Measurements from ENCODE around the gene UBALD2. TPM values are rescaled to one million over a fixed set of nuclear protein-coding genes. Genes with fewer than 3 reads are reported as not detected.

The UBALD2 gene
- total RNA-seq, result 10 to 100 TPM; 36.0 to 46.0 TPM
- polyA plus RNA-seq (2013, experiment 1 of 2), result 66.6 TPM
- polyA plus RNA-seq (2013, experiment 2 of 2), result 76.0 TPM
- long read RNA-seq, experiment 1, transcript UBALD2-201 (3 exons, 1,593 nt), result major isoform, 15 of 35 reads
- long read RNA-seq, experiment 1, partial matches to known transcripts, result 0 of 35 reads
- long read RNA-seq, experiment 1, other reads (novel, unspliced or antisense), result 19 of 35 reads
- long read RNA-seq, experiment 2, transcript UBALD2-201 (3 exons, 1,593 nt), result major isoform, 6 of 7 reads
- long read RNA-seq, experiment 2, partial matches to known transcripts, result 0 of 7 reads
- long read RNA-seq, experiment 2, other reads (novel, unspliced or antisense), result 1 of 7 reads
- long read RNA-seq, experiment 3, result 0 reads
- long read RNA-seq, experiment 4, partial matches to known transcripts, result 0 of 26 reads
- long read RNA-seq, experiment 4, other reads (novel, unspliced or antisense), result 25 of 26 reads

DNA sequence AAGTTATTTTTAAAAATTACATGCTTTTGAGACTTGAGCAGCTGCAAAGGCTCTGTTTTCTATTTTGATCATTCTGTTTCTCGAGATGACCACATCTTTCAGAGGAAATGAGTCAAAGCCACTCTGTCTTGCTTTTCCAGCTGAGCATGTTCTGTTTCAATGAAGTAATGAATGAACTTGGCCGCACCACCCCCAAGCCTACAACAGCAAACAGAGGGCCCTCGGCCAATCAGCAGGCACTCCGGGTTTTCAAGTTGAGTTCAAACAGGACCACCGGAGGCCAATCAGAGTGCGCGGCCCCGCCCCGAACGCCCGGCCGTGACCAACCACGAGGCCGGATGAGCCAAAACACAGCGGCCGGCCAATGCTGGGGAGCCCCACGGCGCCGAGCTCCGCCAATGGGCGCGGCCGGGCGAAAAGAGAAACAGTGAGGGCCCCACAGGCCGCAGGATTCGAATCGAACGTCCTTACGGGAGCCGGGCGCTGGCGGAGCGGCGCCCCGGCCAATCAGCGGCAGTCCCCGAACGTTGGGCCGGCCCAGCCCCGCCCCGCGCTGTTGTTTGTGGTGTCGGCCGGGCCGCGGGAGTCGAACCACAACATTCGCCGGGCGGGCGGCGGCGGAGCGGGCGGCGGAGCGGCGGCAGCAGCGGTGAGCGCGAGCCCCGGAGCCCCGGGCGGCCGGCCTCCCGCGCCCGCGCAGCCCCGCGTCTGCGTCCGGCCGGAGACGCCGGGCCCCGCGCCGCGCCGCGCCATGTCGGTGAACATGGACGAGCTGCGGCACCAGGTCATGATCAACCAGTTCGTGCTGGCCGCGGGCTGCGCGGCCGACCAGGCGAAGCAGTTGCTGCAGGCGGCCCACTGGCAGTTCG is at the start of gene UBALD2:
UBALD2 (plus strand) TSS at position 594 of the 869 bp plus-strand sequence; CDS start at position 752, 158 bp downstream.
- TF ChIP-seq, protein P1, sequence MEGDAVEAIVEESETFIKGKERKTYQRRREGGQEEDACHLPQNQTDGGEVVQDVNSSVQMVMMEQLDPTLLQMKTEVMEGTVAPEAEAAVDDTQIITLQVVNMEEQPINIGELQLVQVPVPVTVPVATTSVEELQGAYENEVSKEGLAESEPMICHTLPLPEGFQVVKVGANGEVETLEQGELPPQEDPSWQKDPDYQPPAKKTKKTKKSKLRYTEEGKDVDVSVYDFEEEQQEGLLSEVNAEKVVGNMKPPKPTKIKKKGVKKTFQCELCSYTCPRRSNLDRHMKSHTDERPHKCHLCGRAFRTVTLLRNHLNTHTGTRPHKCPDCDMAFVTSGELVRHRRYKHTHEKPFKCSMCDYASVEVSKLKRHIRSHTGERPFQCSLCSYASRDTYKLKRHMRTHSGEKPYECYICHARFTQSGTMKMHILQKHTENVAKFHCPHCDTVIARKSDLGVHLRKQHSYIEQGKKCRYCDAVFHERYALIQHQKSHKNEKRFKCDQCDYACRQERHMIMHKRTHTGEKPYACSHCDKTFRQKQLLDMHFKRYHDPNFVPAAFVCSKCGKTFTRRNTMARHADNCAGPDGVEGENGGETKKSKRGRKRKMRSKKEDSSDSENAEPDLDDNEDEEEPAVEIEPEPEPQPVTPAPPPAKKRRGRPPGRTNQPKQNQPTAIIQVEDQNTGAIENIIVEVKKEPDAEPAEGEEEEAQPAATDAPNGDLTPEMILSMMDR (conservative IDR thresholded peaks at IDR 0.05), result no peak
- Histone ChIP-seq H3K27me3 (ENCODE audit: control insufficient read depth, insufficient read depth, low read length, poor library complexity, severe bottlenecking) (no peaks in the 10 kb centered on the region), H3K4me3 (ENCODE audit: low read length) (peak within 1 kb of the TSS; percentile 94), H3K9ac (ENCODE audit: extremely low read depth, low read length, poor library complexity, severe bottlenecking) (peak within 1 kb of the TSS; percentile 88), H3K9me3 (ENCODE audit: control insufficient read depth, low read length) (no peaks in the 10 kb centered on the region), H3K27ac (ENCODE audit: low read depth, low read length) (peak within 1 kb of the TSS; percentile 66), H3K36me3 (ENCODE audit: control insufficient read depth, insufficient read depth, low read length) (peaks cover 18% of the 10 kb centered on the region), H3K4me1 (ENCODE audit: control insufficient read depth, insufficient read depth, low read length) (peaks cover 22% of the 10 kb centered on the region)
- Mint-ChIP-seq H3K27me3 (ENCODE audit: insufficient read depth) (no peaks in the 10 kb centered on the region), H3K9me3 (no peaks in the 10 kb centered on the region), H3K4me3 (peak within 1 kb of the TSS; percentile 79), H3K4me1 (peaks cover 27% of the 10 kb centered on the region), H3K27ac (peak within 1 kb of the TSS; percentile 91), H3K36me3 (ENCODE audit: low read depth) (peaks cover 13% of the 10 kb centered on the region)
- DNase-seq, result peak; percentile 100
- 0% methylated on average over 53 to 94 of the region's 94 CpGs for WGBS, 2 experiments (ENCODE audit: insufficient coverage in 1 of 2, insufficient read length in 1 of 2)

DNA sequence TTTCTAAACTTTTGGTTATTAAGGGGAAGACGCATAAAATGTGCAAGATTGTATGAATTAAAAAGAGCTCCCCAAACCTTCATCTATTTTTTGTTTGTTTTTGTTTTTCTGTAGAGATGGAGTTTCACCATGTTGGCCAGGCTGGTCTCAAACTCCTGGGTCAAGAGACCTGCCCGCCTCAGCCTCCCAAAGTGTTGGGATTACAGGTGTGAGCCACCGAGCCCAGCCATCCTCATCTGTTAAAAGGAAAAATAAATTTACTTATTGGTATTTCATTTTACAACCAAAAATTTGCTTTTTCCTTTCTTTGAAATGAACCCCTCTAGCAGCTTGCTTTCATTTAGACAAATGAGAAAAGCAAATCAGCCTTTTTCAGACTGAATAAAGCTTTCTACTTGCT is 48.1 kb upstream of the UBALD2 start:
- no peak overlapping the region for H3K9ac ChIP-seq (ENCODE audit: extremely low read depth, low read length, poor library complexity, severe bottlenecking)
- no peaks in the 10 kb centered on the region for H3K27me3 Mint-ChIP-seq (ENCODE audit: insufficient read depth)
- 90% methylated on average over 2 of the region's 3 CpGs; no CpG with 5 or more reads in 1 of the 2 experiments for WGBS, 2 experiments (ENCODE audit: insufficient coverage in 1 of 2, insufficient read length in 1 of 2)
- no peaks in the 10 kb centered on the region for H3K9me3 Mint-ChIP-seq
- H3K4me3 Mint-ChIP-seq, result no peak overlapping the region
- H3K4me3 ChIP-seq (ENCODE audit: low read length), result no peak overlapping the region
- H3K9me3 ChIP-seq (ENCODE audit: control insufficient read depth, low read length), result no peaks in the 10 kb centered on the region
- no peaks in the 10 kb centered on the region for H3K36me3 ChIP-seq (ENCODE audit: control insufficient read depth, insufficient read depth, low read length)
- DNase-seq, result no peak
- no peaks in the 10 kb centered on the region for H3K27me3 ChIP-seq (ENCODE audit: control insufficient read depth, insufficient read depth, low read length, poor library complexity, severe bottlenecking)
- TF ChIP-seq, protein P1 (conservative IDR thresholded peaks at IDR 0.05), result no peak
- H3K4me1 ChIP-seq (ENCODE audit: control insufficient read depth, insufficient read depth, low read length), result no peaks in the 10 kb centered on the region
- H3K27ac Mint-ChIP-seq, result no peak overlapping the region
- no peaks in the 10 kb centered on the region for H3K36me3 Mint-ChIP-seq (ENCODE audit: low read depth)
- H3K4me1 Mint-ChIP-seq, result peaks cover 6% of the 10 kb centered on the region
- H3K27ac ChIP-seq (ENCODE audit: low read depth, low read length), result no peak overlapping the region

DNA sequence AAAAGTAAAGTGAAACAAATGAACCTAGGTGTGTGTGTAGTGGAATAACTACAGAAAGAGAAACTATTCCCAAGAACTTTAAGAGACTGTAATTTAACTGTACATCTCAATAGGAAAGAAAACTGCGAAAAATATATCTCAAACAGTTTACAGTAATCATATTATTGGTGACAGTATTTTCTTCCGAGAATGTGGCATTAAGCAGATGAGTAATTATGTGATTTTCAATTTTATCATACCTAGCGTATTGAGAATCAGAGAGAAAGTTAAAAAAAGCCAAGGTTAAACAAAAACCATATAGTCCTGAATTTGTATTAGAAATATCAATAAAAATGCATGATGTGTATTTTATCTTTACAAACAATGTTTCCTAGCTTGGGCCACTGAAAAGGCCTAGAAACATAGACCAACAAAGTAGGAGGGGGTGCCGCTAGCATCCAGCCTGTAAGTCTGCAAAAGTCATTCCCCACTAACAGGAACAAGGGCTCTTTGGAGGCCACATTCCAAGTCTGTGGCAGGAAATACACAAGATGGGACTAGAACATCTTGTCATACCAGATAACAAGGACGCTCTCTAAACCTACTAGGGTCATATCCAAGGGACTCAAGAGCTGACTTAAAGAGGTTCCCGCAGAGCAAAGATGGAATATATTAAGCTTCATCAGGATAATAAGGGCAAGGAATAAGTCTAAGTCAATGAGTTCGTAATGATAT is 45.3 kb upstream of the UBALD2 start:
- no peaks in the 10 kb centered on the region for H3K36me3 ChIP-seq (ENCODE audit: control insufficient read depth, insufficient read depth, low read length)
- no peak for DNase-seq
- Mint-ChIP-seq H3K27ac (no peak overlapping the region), H3K27me3 (ENCODE audit: insufficient read depth) (no peaks in the 10 kb centered on the region), H3K36me3 (ENCODE audit: low read depth) (no peaks in the 10 kb centered on the region), H3K9me3 (no peaks in the 10 kb centered on the region), H3K4me1 (no peaks in the 10 kb centered on the region), H3K4me3 (no peak overlapping the region)
- TF ChIP-seq, protein P1 (conservative IDR thresholded peaks at IDR 0.05), result no peak
- H3K27ac ChIP-seq (ENCODE audit: low read depth, low read length), result no peak overlapping the region
- H3K9me3 ChIP-seq (ENCODE audit: control insufficient read depth, low read length), result no peaks in the 10 kb centered on the region
- H3K9ac ChIP-seq (ENCODE audit: extremely low read depth, low read length, poor library complexity, severe bottlenecking), result no peak overlapping the region
- 91 to 93% methylated on average over 4 to 6 of the region's 7 CpGs for WGBS, 2 experiments (ENCODE audit: insufficient coverage in 1 of 2, insufficient read length in 1 of 2)
- H3K4me1 ChIP-seq (ENCODE audit: control insufficient read depth, insufficient read depth, low read length), result no peaks in the 10 kb centered on the region
- no peaks in the 10 kb centered on the region for H3K27me3 ChIP-seq (ENCODE audit: control insufficient read depth, insufficient read depth, low read length, poor library complexity, severe bottlenecking)
- no peak overlapping the region for H3K4me3 ChIP-seq (ENCODE audit: low read length)

Data from endodermal cell (in vitro differentiated cells).